Stimulated activated CD4-positive, alpha-beta T cell treated with anti-CD3 and anti-CD28 coated beads, Interleukin-12 subunit alpha, Interleukin-12 subunit beta, amount 100 ng/mL, for 24 hours (primary cell): ENCODE measurements around the gene PIGZ.

Source experiments
- DNase-seq, 2 experiments: peaks; one replicate each; pipeline ENCODE4 v3.0.0-alpha.2; 2020; ENCODE audit warnings: low read depth in 2 of 2

PIGZ gene

GRCh38 chr3:197001972-197002700 lies 33.5 kb upstream of the PIGZ start:
- DNase-seq, result no peak

- DNase-seq, result no peak
Measured at GRCh38 chr3:197001106-197001971, 32.7 kb upstream of the PIGZ start.

- no peak for DNase-seq
Measured at GRCh38 chr3:197000211-197000610, 31.6 kb upstream of the PIGZ start.

GRCh38 chr3:196998966-196999760 lies 30.5 kb upstream of the PIGZ start:
- DNase-seq, result no peak

- DNase-seq, result no peak
Measured at GRCh38 chr3:196997311-196997710, 28.7 kb upstream of the PIGZ start.

- DNase-seq, result no peak
Measured at GRCh38 chr3:196996454-196997265, 28.0 kb upstream of the PIGZ start.

GRCh38 chr3:196995646-196996355 lies 27.2 kb upstream of the PIGZ start:
- DNase-seq, result no peak

- no peak for DNase-seq
Measured at GRCh38 chr3:196995027-196995426, 26.4 kb upstream of the PIGZ start.

GRCh38 chr3:196994056-196994455 lies 25.4 kb upstream of the PIGZ start:
- no peak for DNase-seq

- no peak for DNase-seq
Measured at GRCh38 chr3:196992461-196993065, 23.9 kb upstream of the PIGZ start.

GRCh38 chr3:196991581-196992460 lies 23.2 kb upstream of the PIGZ start:
- DNase-seq, result no peak

GRCh38 chr3:196990601-196991007 lies 22.0 kb upstream of the PIGZ start:
- no peak for DNase-seq

GRCh38 chr3:196989721-196990262 lies 21.2 kb upstream of the PIGZ start:
- DNase-seq, result no peak

GRCh38 chr3:196988241-196989029 lies 19.8 kb upstream of the PIGZ start:
- DNase-seq, result no peak

GRCh38 chr3:196987022-196987421 lies 18.4 kb upstream of the PIGZ start:
- no peak for DNase-seq

GRCh38 chr3:196985954-196986885 lies 17.6 kb upstream of the PIGZ start:
- no peak for DNase-seq

- DNase-seq, result no peak
Measured at GRCh38 chr3:196985298-196985697, 16.7 kb upstream of the PIGZ start.
